Fibroblast of lung (primary cell): Measurements from ENCODE around the gene FAM13A.

Experiments
- EZH2 ChIP-seq: IDR thresholded peaks from 2 replicates; pipeline ENCODE4 v1.5.1; 2012; ENCODE audit warnings: low read length, control low read depth, mild to moderate bottlenecking; ENCODE audit errors: missing control alignments
- TF ChIP-seq, protein P1 (sequence below), 2 donors: IDR thresholded peaks in 1 of 2; conservative IDR thresholded peaks in 1 of 2; 1 replicate in 1 of 2; 2 replicates in 1 of 2; pipeline ENCODE4 v1.5.1; 2011 to 2012; ENCODE audit warnings: low read length in 2 of 2, control low read depth in 1 of 2, inconsistent platforms in 1 of 2, low read depth in 1 of 2, mild to moderate bottlenecking in 1 of 2

DNA sequence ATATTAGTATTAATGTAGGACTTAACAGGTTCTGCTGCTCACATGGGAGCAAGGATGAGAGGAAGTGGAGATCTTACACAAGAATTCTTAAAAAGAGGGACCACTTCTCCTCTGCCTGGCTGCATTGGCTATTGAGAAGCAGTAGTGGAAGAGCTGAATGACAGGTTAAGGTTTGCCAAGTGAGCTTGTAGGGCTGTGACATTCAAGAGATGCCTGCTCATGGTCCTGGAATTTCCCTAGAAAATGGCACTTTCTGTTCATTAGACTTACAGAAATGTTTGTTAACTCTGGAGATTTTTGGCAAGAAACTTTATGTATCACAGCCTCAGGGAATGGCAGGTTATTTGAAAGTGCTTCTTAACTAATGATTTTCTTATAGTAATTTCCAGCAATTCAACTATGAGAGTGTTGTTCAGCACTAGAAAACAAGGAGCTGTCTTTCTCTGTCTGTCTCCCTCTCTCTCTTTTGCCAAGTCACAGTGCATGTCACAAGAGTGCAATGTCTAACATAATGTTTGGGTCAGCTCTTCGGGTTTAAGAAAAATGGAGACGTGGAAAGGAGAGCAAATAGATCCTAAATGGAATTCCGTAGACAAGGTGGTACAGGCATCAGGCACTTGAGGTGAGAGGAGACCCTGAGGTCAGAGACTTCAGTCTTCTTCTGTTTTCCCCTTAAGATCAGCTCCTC, 351.0 kb downstream of the FAM13A start:
- TF ChIP-seq, protein P1, sequence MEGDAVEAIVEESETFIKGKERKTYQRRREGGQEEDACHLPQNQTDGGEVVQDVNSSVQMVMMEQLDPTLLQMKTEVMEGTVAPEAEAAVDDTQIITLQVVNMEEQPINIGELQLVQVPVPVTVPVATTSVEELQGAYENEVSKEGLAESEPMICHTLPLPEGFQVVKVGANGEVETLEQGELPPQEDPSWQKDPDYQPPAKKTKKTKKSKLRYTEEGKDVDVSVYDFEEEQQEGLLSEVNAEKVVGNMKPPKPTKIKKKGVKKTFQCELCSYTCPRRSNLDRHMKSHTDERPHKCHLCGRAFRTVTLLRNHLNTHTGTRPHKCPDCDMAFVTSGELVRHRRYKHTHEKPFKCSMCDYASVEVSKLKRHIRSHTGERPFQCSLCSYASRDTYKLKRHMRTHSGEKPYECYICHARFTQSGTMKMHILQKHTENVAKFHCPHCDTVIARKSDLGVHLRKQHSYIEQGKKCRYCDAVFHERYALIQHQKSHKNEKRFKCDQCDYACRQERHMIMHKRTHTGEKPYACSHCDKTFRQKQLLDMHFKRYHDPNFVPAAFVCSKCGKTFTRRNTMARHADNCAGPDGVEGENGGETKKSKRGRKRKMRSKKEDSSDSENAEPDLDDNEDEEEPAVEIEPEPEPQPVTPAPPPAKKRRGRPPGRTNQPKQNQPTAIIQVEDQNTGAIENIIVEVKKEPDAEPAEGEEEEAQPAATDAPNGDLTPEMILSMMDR (conservative IDR thresholded peaks at IDR 0.05 in 1 of 2, IDR thresholded peaks at IDR 0.05 in 1 of 2; ENCODE audit: low read depth in 1 of 2, low read length in 2 of 2): no peak
- TF ChIP-seq EZH2: no peak
